ENCODE data around the gene CHST8.

DNA sequence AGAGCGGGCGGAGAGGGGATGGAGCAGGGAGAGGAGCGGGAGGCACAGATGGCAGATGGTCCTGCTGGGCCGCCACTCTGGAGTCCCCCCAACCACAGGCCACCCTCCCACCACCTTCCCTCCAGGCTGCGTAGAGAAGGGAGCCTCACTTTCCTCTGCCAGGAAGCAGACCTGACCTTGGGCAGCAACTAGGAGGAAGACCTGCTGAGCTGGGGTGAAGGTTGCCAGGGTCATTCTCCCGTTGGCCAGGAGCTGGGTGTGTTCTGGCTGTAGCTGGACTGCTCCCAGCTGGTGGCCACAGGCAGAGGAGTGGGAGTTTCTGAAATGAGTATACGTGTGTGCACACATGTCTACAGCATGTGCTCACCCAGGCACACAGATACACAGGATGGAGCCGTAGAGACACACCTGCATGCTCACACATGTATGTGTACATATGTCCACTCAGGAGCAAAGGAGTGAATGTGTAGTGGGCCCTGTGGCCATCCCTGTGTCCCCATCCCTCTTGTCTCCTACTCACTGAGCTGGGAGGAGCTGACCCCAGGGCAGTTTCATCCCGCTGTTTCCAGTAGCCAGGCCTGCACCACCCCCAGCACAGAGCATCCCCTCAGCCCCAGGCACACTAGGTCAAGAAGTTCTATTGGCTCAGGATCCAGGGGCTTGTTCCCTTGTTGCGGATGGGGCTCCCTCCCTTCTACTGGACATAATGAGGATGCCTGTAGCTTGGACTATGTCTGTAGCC, 53.0 kb downstream of the CHST8 start:
- TF ChIP-seq, protein P1, sequence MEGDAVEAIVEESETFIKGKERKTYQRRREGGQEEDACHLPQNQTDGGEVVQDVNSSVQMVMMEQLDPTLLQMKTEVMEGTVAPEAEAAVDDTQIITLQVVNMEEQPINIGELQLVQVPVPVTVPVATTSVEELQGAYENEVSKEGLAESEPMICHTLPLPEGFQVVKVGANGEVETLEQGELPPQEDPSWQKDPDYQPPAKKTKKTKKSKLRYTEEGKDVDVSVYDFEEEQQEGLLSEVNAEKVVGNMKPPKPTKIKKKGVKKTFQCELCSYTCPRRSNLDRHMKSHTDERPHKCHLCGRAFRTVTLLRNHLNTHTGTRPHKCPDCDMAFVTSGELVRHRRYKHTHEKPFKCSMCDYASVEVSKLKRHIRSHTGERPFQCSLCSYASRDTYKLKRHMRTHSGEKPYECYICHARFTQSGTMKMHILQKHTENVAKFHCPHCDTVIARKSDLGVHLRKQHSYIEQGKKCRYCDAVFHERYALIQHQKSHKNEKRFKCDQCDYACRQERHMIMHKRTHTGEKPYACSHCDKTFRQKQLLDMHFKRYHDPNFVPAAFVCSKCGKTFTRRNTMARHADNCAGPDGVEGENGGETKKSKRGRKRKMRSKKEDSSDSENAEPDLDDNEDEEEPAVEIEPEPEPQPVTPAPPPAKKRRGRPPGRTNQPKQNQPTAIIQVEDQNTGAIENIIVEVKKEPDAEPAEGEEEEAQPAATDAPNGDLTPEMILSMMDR (IDR thresholded peaks at IDR 0.05; ENCODE audit: insufficient read depth, low read depth, low read length) = no peak
- TF ChIP-seq EZH2 (IDR thresholded peaks at IDR 0.05; ENCODE audit: insufficient read depth, low read length) = no peak
